Measurements from ENCODE around the gene SPATC1L.

SPATC1L gene

DNA sequence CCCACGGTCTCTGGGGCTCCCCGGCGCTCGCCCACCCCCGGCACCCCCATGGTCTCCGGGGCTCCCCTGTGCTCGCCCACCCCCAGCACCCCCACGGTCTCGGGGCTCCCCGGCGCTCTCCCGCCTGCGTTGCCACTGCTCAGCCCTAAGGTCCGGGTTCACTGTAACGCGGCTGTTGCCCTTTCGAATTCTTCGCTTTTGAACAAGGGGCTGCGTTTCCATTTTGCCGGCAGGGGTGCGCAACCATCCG is 23.7 kb downstream of the SPATC1L start:
- TF ChIP-seq ZNF8 (CRISPR knock-in tag; IDR thresholded peaks at IDR 0.05): no peak
- TF ChIP-seq, protein P1, sequence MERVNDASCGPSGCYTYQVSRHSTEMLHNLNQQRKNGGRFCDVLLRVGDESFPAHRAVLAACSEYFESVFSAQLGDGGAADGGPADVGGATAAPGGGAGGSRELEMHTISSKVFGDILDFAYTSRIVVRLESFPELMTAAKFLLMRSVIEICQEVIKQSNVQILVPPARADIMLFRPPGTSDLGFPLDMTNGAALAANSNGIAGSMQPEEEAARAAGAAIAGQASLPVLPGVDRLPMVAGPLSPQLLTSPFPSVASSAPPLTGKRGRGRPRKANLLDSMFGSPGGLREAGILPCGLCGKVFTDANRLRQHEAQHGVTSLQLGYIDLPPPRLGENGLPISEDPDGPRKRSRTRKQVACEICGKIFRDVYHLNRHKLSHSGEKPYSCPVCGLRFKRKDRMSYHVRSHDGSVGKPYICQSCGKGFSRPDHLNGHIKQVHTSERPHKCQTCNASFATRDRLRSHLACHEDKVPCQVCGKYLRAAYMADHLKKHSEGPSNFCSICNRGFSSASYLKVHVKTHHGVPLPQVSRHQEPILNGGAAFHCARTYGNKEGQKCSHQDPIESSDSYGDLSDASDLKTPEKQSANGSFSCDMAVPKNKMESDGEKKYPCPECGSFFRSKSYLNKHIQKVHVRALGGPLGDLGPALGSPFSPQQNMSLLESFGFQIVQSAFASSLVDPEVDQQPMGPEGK (CRISPR knock-in tag; IDR thresholded peaks at IDR 0.05; ENCODE audit: borderline replicate concordance): no peak
- no peak for TF ChIP-seq ZNF70 (CRISPR knock-in tag; IDR thresholded peaks at IDR 0.05)
- no peak for TF ChIP-seq ZNF565 (CRISPR knock-in tag; conservative IDR thresholded peaks at IDR 0.05; ENCODE audit: low read depth)
- TF ChIP-seq TOX (CRISPR knock-in tag; IDR thresholded peaks at IDR 0.05; ENCODE audit: borderline replicate concordance): no peak
- TF ChIP-seq, protein P2, sequence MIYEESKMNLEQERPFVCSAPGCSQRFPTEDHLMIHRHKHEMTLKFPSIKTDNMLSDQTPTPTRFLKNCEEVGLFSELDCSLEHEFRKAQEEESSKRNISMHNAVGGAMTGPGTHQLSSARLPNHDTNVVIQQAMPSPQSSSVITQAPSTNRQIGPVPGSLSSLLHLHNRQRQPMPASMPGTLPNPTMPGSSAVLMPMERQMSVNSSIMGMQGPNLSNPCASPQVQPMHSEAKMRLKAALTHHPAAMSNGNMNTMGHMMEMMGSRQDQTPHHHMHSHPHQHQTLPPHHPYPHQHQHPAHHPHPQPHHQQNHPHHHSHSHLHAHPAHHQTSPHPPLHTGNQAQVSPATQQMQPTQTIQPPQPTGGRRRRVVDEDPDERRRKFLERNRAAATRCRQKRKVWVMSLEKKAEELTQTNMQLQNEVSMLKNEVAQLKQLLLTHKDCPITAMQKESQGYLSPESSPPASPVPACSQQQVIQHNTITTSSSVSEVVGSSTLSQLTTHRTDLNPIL (CRISPR knock-in tag; IDR thresholded peaks at IDR 0.05; ENCODE audit: low read depth): no peak
- TF ChIP-seq PPARA (CRISPR knock-in tag; IDR thresholded peaks at IDR 0.05; ENCODE audit: borderline replicate concordance): no peak
- no peak for TF ChIP-seq ESRRG (CRISPR knock-in tag; IDR thresholded peaks at IDR 0.05)
- no peak for TF ChIP-seq BACH2 (CRISPR knock-in tag; IDR thresholded peaks at IDR 0.05; ENCODE audit: borderline replicate concordance)
- no peak for TF ChIP-seq GLIS3 (CRISPR knock-in tag; IDR thresholded peaks at IDR 0.05)
- no peak for ATAC-seq

DNA sequence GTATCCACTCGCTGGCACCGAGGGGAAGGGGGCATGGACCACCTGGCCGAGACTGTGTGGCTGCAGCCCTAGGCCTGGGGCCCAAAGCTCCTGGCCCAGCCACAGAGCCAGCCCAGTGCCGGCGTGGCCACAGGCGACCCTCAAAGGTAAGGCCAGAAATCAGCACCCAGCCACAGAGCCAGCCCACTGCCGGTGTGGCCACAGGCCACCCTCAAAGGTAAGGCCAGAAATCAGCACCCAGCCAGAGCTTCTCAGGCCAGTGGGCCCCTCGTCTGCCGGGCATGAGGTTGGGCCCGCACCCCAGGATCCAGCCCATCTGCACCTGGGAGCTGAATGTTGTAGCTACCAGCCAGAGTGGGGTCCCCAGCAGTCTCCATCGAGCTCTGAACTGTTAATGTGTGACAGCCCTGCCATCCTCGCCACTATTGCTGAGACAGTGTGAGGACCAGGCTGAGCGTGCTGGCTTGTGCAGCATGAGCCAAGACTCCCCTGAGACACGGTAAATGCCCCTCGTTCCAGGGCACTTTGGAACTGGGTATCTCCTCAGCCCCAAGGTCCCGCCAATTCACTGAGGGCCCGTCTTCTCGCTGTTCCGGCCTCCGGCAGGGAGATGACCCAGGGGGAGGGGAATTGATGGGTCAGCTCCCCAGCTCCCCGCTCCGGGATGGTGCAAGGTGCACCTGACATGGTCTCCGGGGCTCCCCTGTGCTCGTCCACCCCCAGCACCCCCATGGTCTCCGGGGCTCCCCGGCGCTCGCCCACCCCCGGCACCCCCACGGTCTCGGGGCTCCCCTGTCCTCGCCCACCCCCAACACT is 24.2 kb downstream of the SPATC1L start:
- no peak; the same call in 2 of the 3 replicates for ATAC-seq
- no peak for TF ChIP-seq TSHZ2 (CRISPR knock-in tag; IDR thresholded peaks at IDR 0.05)

- TF ChIP-seq, protein P3, sequence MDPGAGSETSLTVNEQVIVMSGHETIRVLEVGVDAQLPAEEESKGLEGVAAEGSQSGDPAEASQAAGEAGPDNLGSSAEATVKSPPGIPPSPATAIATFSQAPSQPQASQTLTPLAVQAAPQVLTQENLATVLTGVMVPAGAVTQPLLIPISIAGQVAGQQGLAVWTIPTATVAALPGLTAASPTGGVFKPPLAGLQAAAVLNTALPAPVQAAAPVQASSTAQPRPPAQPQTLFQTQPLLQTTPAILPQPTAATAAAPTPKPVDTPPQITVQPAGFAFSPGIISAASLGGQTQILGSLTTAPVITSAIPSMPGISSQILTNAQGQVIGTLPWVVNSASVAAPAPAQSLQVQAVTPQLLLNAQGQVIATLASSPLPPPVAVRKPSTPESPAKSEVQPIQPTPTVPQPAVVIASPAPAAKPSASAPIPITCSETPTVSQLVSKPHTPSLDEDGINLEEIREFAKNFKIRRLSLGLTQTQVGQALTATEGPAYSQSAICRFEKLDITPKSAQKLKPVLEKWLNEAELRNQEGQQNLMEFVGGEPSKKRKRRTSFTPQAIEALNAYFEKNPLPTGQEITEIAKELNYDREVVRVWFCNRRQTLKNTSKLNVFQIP (CRISPR knock-in tag; IDR thresholded peaks at IDR 0.05; ENCODE audit: borderline replicate concordance, low read depth): no peak
- no peak for TF ChIP-seq ESRRG (CRISPR knock-in tag; IDR thresholded peaks at IDR 0.05)
- TF ChIP-seq ZFP3 (CRISPR knock-in tag; IDR thresholded peaks at IDR 0.05): no peak
- no peak for TF ChIP-seq ZC3H10 (CRISPR knock-in tag; IDR thresholded peaks at IDR 0.05)
- no peak for TF ChIP-seq TSHZ2 (CRISPR knock-in tag; IDR thresholded peaks at IDR 0.05)
- no peak for ATAC-seq
These were observed 24.9 kb downstream of the SPATC1L start for GRCh38 chr21:46159390-46159789.

GRCh38 chr21:46158666-46159300 is 25.5 kb downstream of the SPATC1L start:
- no peak for ATAC-seq
- TF ChIP-seq, protein P3 (CRISPR knock-in tag; IDR thresholded peaks at IDR 0.05; ENCODE audit: borderline replicate concordance, low read depth): no peak
- TF ChIP-seq ESRRG (CRISPR knock-in tag; IDR thresholded peaks at IDR 0.05) (no peak), TCF4 (CRISPR knock-in tag; IDR thresholded peaks at IDR 0.05; ENCODE audit: borderline replicate concordance) (no peak), ZFP3 (CRISPR knock-in tag; IDR thresholded peaks at IDR 0.05) (no peak), BACH2 (CRISPR knock-in tag; IDR thresholded peaks at IDR 0.05; ENCODE audit: borderline replicate concordance) (no peak), ZFP30 (CRISPR knock-in tag; IDR thresholded peaks at IDR 0.05) (no peak), TSHZ2 (CRISPR knock-in tag; IDR thresholded peaks at IDR 0.05) (no peak), ISL1 (CRISPR knock-in tag; IDR thresholded peaks at IDR 0.05) (no peak), ZNF70 (CRISPR knock-in tag; IDR thresholded peaks at IDR 0.05) (no peak), ARNTL (CRISPR knock-in tag; IDR thresholded peaks at IDR 0.05; ENCODE audit: borderline replicate concordance, low read depth) (no peak), ZC3H10 (CRISPR knock-in tag; IDR thresholded peaks at IDR 0.05) (no peak), ZNF565 (CRISPR knock-in tag; conservative IDR thresholded peaks at IDR 0.05; ENCODE audit: low read depth) (no peak)
